CD8-positive, alpha-beta memory T cell (primary cell): ENCODE measurements around the gene GABRB3. TPM values are rescaled to one million over a fixed set of nuclear protein-coding genes. Genes with fewer than 3 reads are reported as not detected.

ENCODE experiments used
- CTCF ChIA-PET: fragments of 350-600 bp; sonication (Branson Sonifier 250); formaldehyde crosslinking; loops from one replicate; lab custom pipeline; 2021; ENCODE audit warnings: antibody characterized with exemption; lab: Charles Lee
- POLR2A ChIA-PET: fragments of 350-600 bp; sonication (Branson Sonifier 250); formaldehyde crosslinking; loops from one replicate; lab custom pipeline; 2021; ENCODE audit warnings: antibody characterized with exemption; lab: Charles Lee
- DNase-seq, 5 donors: peaks; one replicate each; pipeline versions ENCODE4 v3.0.0 to v3.0.0-alpha.2; 2020 to 2022; ENCODE audit warnings: mixed read lengths in 1 of 5
- H3K27ac ChIP-seq: one replicate; pipeline ENCODE4 v1.7.0; 2013; ENCODE audit warnings: low read depth, mild to moderate bottlenecking, low read length, moderate library complexity
- H3K27me3 ChIP-seq: 2 replicates; pipeline ENCODE4 v1.7.0; 2013; ENCODE audit warnings: low read length, mild to moderate bottlenecking; ENCODE audit not compliant: insufficient read depth, poor library complexity, severe bottlenecking
- H3K36me3 ChIP-seq: 2 replicates; pipeline ENCODE4 v1.7.0; 2013; ENCODE audit warnings: mild to moderate bottlenecking, low read length, moderate library complexity; ENCODE audit not compliant: insufficient read depth
- H3K4me1 ChIP-seq: 2 replicates; pipeline ENCODE4 v1.7.0; 2013; ENCODE audit warnings: mild to moderate bottlenecking, low read length, moderate library complexity; ENCODE audit not compliant: insufficient read depth
- H3K4me3 ChIP-seq: 2 replicates; pipeline ENCODE4 v1.7.0; 2013; ENCODE audit warnings: mild to moderate bottlenecking, low read length
- H3K9me3 ChIP-seq: 2 replicates; pipeline ENCODE4 v1.7.0; 2013; ENCODE audit warnings: mild to moderate bottlenecking, low read length
- H3K27ac Mint-ChIP-seq, 8 donors: one replicate each; pipeline ENCODE4 v1.8.0; 2020 to 2021; ENCODE audit warnings: mixed read lengths in 8 of 8, mild to moderate bottlenecking in 6 of 8, inconsistent platforms in 3 of 8, moderate library complexity in 3 of 8
- H3K27me3 Mint-ChIP-seq, 2 donors: one replicate each; pipeline ENCODE4 v1.8.0; 2020 to 2021; ENCODE audit warnings: mixed read lengths in 2 of 2, mild to moderate bottlenecking in 1 of 2, moderate library complexity in 1 of 2
- H3K36me3 Mint-ChIP-seq, 3 donors: one replicate each; pipeline ENCODE4 v1.8.0; 2020 to 2021; ENCODE audit warnings: mixed read lengths in 3 of 3, inconsistent platforms in 1 of 3, mild to moderate bottlenecking in 1 of 3
- H3K4me1 Mint-ChIP-seq, 3 donors: one replicate each; pipeline ENCODE4 v1.8.0; 2020 to 2021; ENCODE audit warnings: mixed read lengths in 3 of 3, inconsistent platforms in 1 of 3, mild to moderate bottlenecking in 1 of 3
- H3K4me3 Mint-ChIP-seq, 7 donors: one replicate each; pipeline ENCODE4 v1.8.0; 2020 to 2021; ENCODE audit warnings: mixed read lengths in 7 of 7, mild to moderate bottlenecking in 6 of 7, moderate library complexity in 4 of 7, inconsistent platforms in 2 of 7
- H3K9me3 Mint-ChIP-seq, 5 donors: one replicate each; pipeline ENCODE4 v1.8.0; 2020 to 2022; ENCODE audit warnings: mixed read lengths in 5 of 5, mild to moderate bottlenecking in 3 of 5, moderate library complexity in 2 of 5, inconsistent platforms in 1 of 5
- polyA plus RNA-seq: library from polyadenylated mRNA; unstranded; fragments of 300-500 nt; fragmentation: Illumina TruSeq; gene quantifications from one replicate; pipeline ENCODE4 v1.2.3, GENCODE V29; 2021
- total RNA-seq, 2 experiments: library from RNA; stranded (reverse); gene quantifications; one replicate each; pipeline ENCODE4 v1.2.3, GENCODE V29; 2021

GABRB3 gene
- total RNA-seq (not detected), polyA plus RNA-seq (not detected)

- Mint-ChIP-seq H3K27ac (no peak within 1 kb of the TSS), H3K9me3 (peaks cover 4 to 16% (median 11%) of the 10 kb centered on the region in 5 donors), H3K4me3 (no peak within 1 kb of the TSS), H3K4me1 (no peaks in the 10 kb centered on the region), H3K36me3 (no peaks in the 10 kb centered on the region), H3K27me3 (peaks cover 14 to 31% of the 10 kb centered on the region in 2 donors)
- DNase-seq, result no peak
- ChIA-PET CTCF (no interaction called here), POLR2A (no interaction called here)
- Histone ChIP-seq H3K4me3 (no peak within 1 kb of the TSS), H3K9me3 (no peaks in the 10 kb centered on the region), H3K27ac (no peak within 1 kb of the TSS), H3K27me3 (no peaks in the 10 kb centered on the region), H3K4me1 (no peaks in the 10 kb centered on the region), H3K36me3 (no peaks in the 10 kb centered on the region)
These were observed at the start of gene GABRB3 for GRCh38 chr15:26772154-26773066. Gene GABRB3, minus strand, starts transcription at chr15:26773066.

- Mint-ChIP-seq H3K9me3 (peaks cover 2 to 41% (median 16%) of the 10 kb centered on the region in 5 donors), H3K27ac (no peak overlapping the region), H3K27me3 (peaks cover 0 to 4% of the 10 kb centered on the region in 2 donors), H3K4me3 (no peak overlapping the region), H3K4me1 (no peaks in the 10 kb centered on the region), H3K36me3 (no peaks in the 10 kb centered on the region)
- Histone ChIP-seq H3K4me1 (no peaks in the 10 kb centered on the region), H3K9me3 (no peaks in the 10 kb centered on the region), H3K27ac (no peak overlapping the region), H3K27me3 (no peaks in the 10 kb centered on the region), H3K36me3 (no peaks in the 10 kb centered on the region), H3K4me3 (no peak overlapping the region)
- CTCF ChIA-PET, result no interaction called here
- no peak for DNase-seq
- POLR2A ChIA-PET, result no interaction called here
These were observed 34.9 kb upstream of the GABRB3 start for GRCh38 chr15:26807517-26808427.

- no peak overlapping the region for H3K4me3 ChIP-seq
- H3K4me1 Mint-ChIP-seq, result no peaks in the 10 kb centered on the region
- H3K36me3 ChIP-seq, result no peaks in the 10 kb centered on the region
- H3K4me1 ChIP-seq, result no peaks in the 10 kb centered on the region
- CTCF ChIA-PET, result no interaction called here
- H3K27ac Mint-ChIP-seq, result no peak overlapping the region
- H3K4me3 Mint-ChIP-seq, result no peak overlapping the region
- H3K27ac ChIP-seq, result no peak overlapping the region
- H3K27me3 Mint-ChIP-seq, result peaks cover 0 to 4% of the 10 kb centered on the region in 2 donors
- H3K9me3 ChIP-seq, result no peaks in the 10 kb centered on the region
- H3K27me3 ChIP-seq, result no peaks in the 10 kb centered on the region
- no peak for DNase-seq
- peaks cover 2 to 33% (median 16%) of the 10 kb centered on the region in 5 donors for H3K9me3 Mint-ChIP-seq
- POLR2A ChIA-PET, result no interaction called here
- H3K36me3 Mint-ChIP-seq, result no peaks in the 10 kb centered on the region
These were observed 33.7 kb upstream of the GABRB3 start for GRCh38 chr15:26806574-26806973.

- no peak overlapping the region for H3K27ac Mint-ChIP-seq
- H3K36me3 ChIP-seq, result no peaks in the 10 kb centered on the region
- DNase-seq, result no peak
- ChIA-PET POLR2A (no interaction called here), CTCF (no interaction called here)
- no peaks in the 10 kb centered on the region for H3K4me1 ChIP-seq
- no peaks in the 10 kb centered on the region for H3K36me3 Mint-ChIP-seq
- H3K27me3 Mint-ChIP-seq, result peaks cover 0 to 4% of the 10 kb centered on the region in 2 donors
- no peak overlapping the region for H3K27ac ChIP-seq
- H3K9me3 ChIP-seq, result no peaks in the 10 kb centered on the region
- H3K9me3 Mint-ChIP-seq, result peaks cover 2 to 36% (median 13%) of the 10 kb centered on the region in 5 donors
- no peaks in the 10 kb centered on the region for H3K4me1 Mint-ChIP-seq
- H3K4me3 Mint-ChIP-seq, result no peak overlapping the region
- H3K4me3 ChIP-seq, result no peak overlapping the region
- no peaks in the 10 kb centered on the region for H3K27me3 ChIP-seq
These were observed 33.3 kb upstream of the GABRB3 start for GRCh38 chr15:26806151-26806550.

GRCh38 chr15:26805470-26805869 is 32.6 kb upstream of the GABRB3 start:
- no peaks in the 10 kb centered on the region for H3K4me1 ChIP-seq
- H3K36me3 ChIP-seq, result no peaks in the 10 kb centered on the region
- no peak overlapping the region for H3K4me3 Mint-ChIP-seq
- ChIA-PET CTCF (no interaction called here), POLR2A (no interaction called here)
- no peak overlapping the region for H3K4me3 ChIP-seq
- H3K27ac Mint-ChIP-seq, result no peak overlapping the region
- no peaks in the 10 kb centered on the region for H3K4me1 Mint-ChIP-seq
- DNase-seq, result no peak
- peaks cover 0 to 4% of the 10 kb centered on the region in 2 donors for H3K27me3 Mint-ChIP-seq
- H3K9me3 ChIP-seq, result no peaks in the 10 kb centered on the region
- H3K9me3 Mint-ChIP-seq, result peaks cover 2 to 36% (median 12%) of the 10 kb centered on the region in 5 donors
- no peaks in the 10 kb centered on the region for H3K36me3 Mint-ChIP-seq
- no peaks in the 10 kb centered on the region for H3K27me3 ChIP-seq
- no peak overlapping the region for H3K27ac ChIP-seq

- Histone ChIP-seq H3K27me3 (no peaks in the 10 kb centered on the region), H3K9me3 (no peaks in the 10 kb centered on the region), H3K36me3 (no peaks in the 10 kb centered on the region), H3K4me3 (no peak overlapping the region), H3K27ac (no peak overlapping the region), H3K4me1 (no peaks in the 10 kb centered on the region)
- peaks cover 0 to 4% of the 10 kb centered on the region in 2 donors for H3K27me3 Mint-ChIP-seq
- H3K36me3 Mint-ChIP-seq, result no peaks in the 10 kb centered on the region
- H3K9me3 Mint-ChIP-seq, result peaks cover 2 to 32% (median 9%) of the 10 kb centered on the region in 5 donors
- no peak overlapping the region for H3K4me3 Mint-ChIP-seq
- no peaks in the 10 kb centered on the region for H3K4me1 Mint-ChIP-seq
- ChIA-PET CTCF (no interaction called here), POLR2A (no interaction called here)
- H3K27ac Mint-ChIP-seq, result no peak overlapping the region
- no peak for DNase-seq
These were observed 31.4 kb upstream of the GABRB3 start for GRCh38 chr15:26804063-26804804.

- H3K4me1 ChIP-seq, result no peaks in the 10 kb centered on the region
- no peak overlapping the region for H3K4me3 ChIP-seq
- no peaks in the 10 kb centered on the region for H3K27me3 ChIP-seq
- H3K9me3 ChIP-seq, result no peaks in the 10 kb centered on the region
- H3K27me3 Mint-ChIP-seq, result no peaks in the 10 kb centered on the region
- no peak overlapping the region for H3K27ac Mint-ChIP-seq
- no peaks in the 10 kb centered on the region for H3K36me3 ChIP-seq
- peaks cover 4 to 18% (median 13%) of the 10 kb centered on the region in 5 donors for H3K9me3 Mint-ChIP-seq
- no peaks in the 10 kb centered on the region for H3K4me1 Mint-ChIP-seq
- no peak for DNase-seq
- ChIA-PET CTCF (no interaction called here), POLR2A (no interaction called here)
- H3K4me3 Mint-ChIP-seq, result no peak overlapping the region
- H3K27ac ChIP-seq, result no peak overlapping the region
- H3K36me3 Mint-ChIP-seq, result no peaks in the 10 kb centered on the region
These were observed 17.3 kb upstream of the GABRB3 start for GRCh38 chr15:26790118-26790517.
